Neural progenitor cell (in vitro differentiated cells): Measurements from ENCODE around the gene DCDC2B. TPM values are rescaled to one million over a fixed set of nuclear protein-coding genes. Genes with fewer than 3 reads are reported as not detected.

Experiments
- DNase-seq: peaks from one replicate; pipeline ENCODE4 v3.0.0-alpha.2; 2016; ENCODE audit warnings: low spot score
- H2AFZ ChIP-seq: fragments of 200-600 bp; sonication (generic); replicated peaks from 2 replicates; pipeline ENCODE4 v1.6.1; 2016; ENCODE audit warnings: antibody characterized with exemption
- H3F3A ChIP-seq: fragments of 200-600 bp; sonication (generic); 2 replicates; pipeline ENCODE4 v1.6.1; 2016; ENCODE audit warnings: antibody characterized with exemption, low read depth
- H3K27ac ChIP-seq: fragments of 200-600 bp; sonication (generic); 2 replicates; pipeline ENCODE4 v1.5.1; 2016; ENCODE audit warnings: mild to moderate bottlenecking
- H3K27me3 ChIP-seq: fragments of 200-600 bp; sonication (generic); 2 replicates; pipeline ENCODE4 v1.6.1; 2016; ENCODE audit warnings: mild to moderate bottlenecking, moderate library complexity
- H3K36me3 ChIP-seq: fragments of 200-600 bp; sonication (generic); 2 replicates; pipeline ENCODE4 v1.5.1; 2016
- H3K4me1 ChIP-seq: fragments of 200-600 bp; sonication (generic); 2 replicates; pipeline ENCODE4 v1.6.1; 2016; ENCODE audit warnings: mixed run types
- H3K4me2 ChIP-seq: fragments of 200-600 bp; sonication (generic); 2 replicates; pipeline ENCODE4 v1.6.1; 2016
- H3K4me3 ChIP-seq: fragments of 200-600 bp; sonication (generic); 2 replicates; pipeline ENCODE4 v1.5.1; 2016
- H3K79me2 ChIP-seq: fragments of 200-600 bp; sonication (generic); 2 replicates; pipeline ENCODE4 v1.6.1; 2016; ENCODE audit warnings: low read depth
- H3K9ac ChIP-seq: fragments of 200-600 bp; sonication (generic); 2 replicates; pipeline ENCODE4 v1.6.1; 2016
- H3K9me3 ChIP-seq: fragments of 200-600 bp; sonication (generic); 2 replicates; pipeline ENCODE4 v1.5.1; 2016; ENCODE audit warnings: low read depth
- H4K20me1 ChIP-seq: fragments of 200-600 bp; sonication (generic); 2 replicates; pipeline ENCODE4 v1.6.1; 2016; ENCODE audit warnings: low read depth
- H3K27ac Mint-ChIP-seq: 3 replicates; pipeline ENCODE4 v1.8.0; 2021; ENCODE audit warnings: mixed read lengths
- H3K27me3 Mint-ChIP-seq: 2 replicates; pipeline ENCODE4 v1.8.0; 2022; ENCODE audit warnings: low read depth, mild to moderate bottlenecking, inconsistent platforms, moderate library complexity, mixed read lengths; ENCODE audit not compliant: insufficient read depth
- H3K36me3 Mint-ChIP-seq: 3 replicates; pipeline ENCODE4 v1.8.0; 2021; ENCODE audit warnings: mixed read lengths
- H3K4me1 Mint-ChIP-seq: 3 replicates; pipeline ENCODE4 v1.8.0; 2021; ENCODE audit warnings: mixed read lengths
- H3K4me3 Mint-ChIP-seq: 3 replicates; pipeline ENCODE4 v1.8.0; 2021; ENCODE audit warnings: mild to moderate bottlenecking, moderate library complexity, mixed read lengths
- H3K9me3 Mint-ChIP-seq: 3 replicates; pipeline ENCODE4 v1.8.0; 2020; ENCODE audit warnings: mixed read lengths
- CTCF ChIP-seq: fragments of 200-600 bp; sonication (generic); IDR thresholded peaks from 2 replicates; pipeline ENCODE4 v1.5.1; 2017; ENCODE audit warnings: antibody characterized with exemption, mild to moderate bottlenecking
- EZH2 ChIP-seq: fragments of 200-600 bp; sonication (generic); IDR thresholded peaks from 2 replicates; pipeline ENCODE4 v1.6.1; 2017; ENCODE audit warnings: antibody characterized with exemption, mild to moderate bottlenecking, moderate library complexity
- EZH2phosphoT487 ChIP-seq: fragments of 200-600 bp; sonication (generic); IDR thresholded peaks from 2 replicates; pipeline ENCODE4 v1.6.1; 2017; ENCODE audit warnings: antibody characterized with exemption
- total RNA-seq: library from RNA; depleted of rRNA; stranded (reverse); fragments of >200 nt; gene quantifications from 2 replicates; pipeline ENCODE4 v1.2.3, GENCODE V29; 2015; ENCODE audit warnings: low replicate concordance

The DCDC2B gene
- total RNA-seq, 1 donor from 2014 or later = not detected

GRCh38 chr1:32215629-32216480, 7.0 kb downstream of the DCDC2B start:
- no peak overlapping the region for H3K27ac ChIP-seq
- Mint-ChIP-seq H3K4me3 (no peak overlapping the region), H3K27me3 (peaks cover 6% of the 10 kb centered on the region)

GRCh38 chr1:32216566-32216965, 7.7 kb downstream of the DCDC2B start:
- Histone ChIP-seq H3K9me3 (no peaks in the 10 kb centered on the region), H3K4me1 (peaks cover 8% of the 10 kb centered on the region), H3K79me2 (peaks cover 15% of the 10 kb centered on the region), H3K9ac (no peak overlapping the region), H4K20me1 (no peaks in the 10 kb centered on the region), H3K36me3 (no peaks in the 10 kb centered on the region), H3K4me2 (no peak overlapping the region), H3K27me3 (no peaks in the 10 kb centered on the region), H3K4me3 (no peak overlapping the region), H3K27ac (no peak overlapping the region), H2AFZ (no peak overlapping the region), H3F3A (no peaks in the 10 kb centered on the region)
- Mint-ChIP-seq H3K4me1 (peaks cover 15% of the 10 kb centered on the region), H3K4me3 (no peak overlapping the region), H3K36me3 (peaks cover 6% of the 10 kb centered on the region), H3K27me3 (peaks cover 6% of the 10 kb centered on the region), H3K9me3 (no peaks in the 10 kb centered on the region), H3K27ac (no peak overlapping the region)
- DNase-seq = no peak
- TF ChIP-seq EZH2 = no peak
- TF ChIP-seq CTCF = no peak
- no peak for TF ChIP-seq EZH2phosphoT487

More at GRCh38 chr1:32215629-32216480, 7.0 kb downstream of the DCDC2B start:
- Mint-ChIP-seq H3K4me1 (peaks cover 8% of the 10 kb centered on the region), H3K36me3 (peaks cover 6% of the 10 kb centered on the region), H3K9me3 (no peaks in the 10 kb centered on the region), H3K27ac (peak overlapping the region; percentile 29)
- no peak overlapping the region for H3K4me2 ChIP-seq
- no peaks in the 10 kb centered on the region for H3K9me3 ChIP-seq
- H3K27me3 ChIP-seq = no peaks in the 10 kb centered on the region
- no peak overlapping the region for H2AFZ ChIP-seq
- no peaks in the 10 kb centered on the region for H4K20me1 ChIP-seq
- no peaks in the 10 kb centered on the region for H3F3A ChIP-seq
- peaks cover 7% of the 10 kb centered on the region for H3K79me2 ChIP-seq
- no peaks in the 10 kb centered on the region for H3K36me3 ChIP-seq
- no peak overlapping the region for H3K9ac ChIP-seq
- peak; percentile 83 for DNase-seq
- no peak for TF ChIP-seq EZH2
- TF ChIP-seq CTCF = peak; percentile 77
- TF ChIP-seq EZH2phosphoT487 = no peak
- peaks cover 2% of the 10 kb centered on the region for H3K4me1 ChIP-seq
- H3K4me3 ChIP-seq = no peak overlapping the region

GRCh38 chr1:32219022-32219421, 10.1 kb downstream of the DCDC2B start:
- Histone ChIP-seq H3K79me2 (peaks cover 34% of the 10 kb centered on the region), H2AFZ (no peak overlapping the region), H3K4me3 (no peak overlapping the region), H3K36me3 (no peaks in the 10 kb centered on the region), H4K20me1 (no peaks in the 10 kb centered on the region), H3K27me3 (no peaks in the 10 kb centered on the region), H3K27ac (no peak overlapping the region), H3K9me3 (no peaks in the 10 kb centered on the region), H3F3A (peaks cover 3% of the 10 kb centered on the region), H3K9ac (no peak overlapping the region), H3K4me2 (no peak overlapping the region), H3K4me1 (peaks cover 14% of the 10 kb centered on the region)
- no peak overlapping the region for H3K4me3 Mint-ChIP-seq
- TF ChIP-seq EZH2 = no peak
- TF ChIP-seq CTCF = no peak
- no peak for TF ChIP-seq EZH2phosphoT487
- H3K9me3 Mint-ChIP-seq = no peaks in the 10 kb centered on the region
- H3K27ac Mint-ChIP-seq = no peak overlapping the region
- no peak for DNase-seq
- H3K36me3 Mint-ChIP-seq = peaks cover 8% of the 10 kb centered on the region
- H3K4me1 Mint-ChIP-seq = peaks cover 27% of the 10 kb centered on the region
- H3K27me3 Mint-ChIP-seq = peaks cover 8% of the 10 kb centered on the region
